ENCODE results near the gene HSPBP1. TPM values are rescaled to one million over a fixed set of nuclear protein-coding genes. Genes with fewer than 3 reads are reported as not detected.
A peak's percentile ranks its signal among the peaks of the same experiment; 100 is the strongest.

The HSPBP1 gene
- total RNA-seq, 2 donors from 2014 or later, result 19.1 to 23.1 TPM

DNA sequence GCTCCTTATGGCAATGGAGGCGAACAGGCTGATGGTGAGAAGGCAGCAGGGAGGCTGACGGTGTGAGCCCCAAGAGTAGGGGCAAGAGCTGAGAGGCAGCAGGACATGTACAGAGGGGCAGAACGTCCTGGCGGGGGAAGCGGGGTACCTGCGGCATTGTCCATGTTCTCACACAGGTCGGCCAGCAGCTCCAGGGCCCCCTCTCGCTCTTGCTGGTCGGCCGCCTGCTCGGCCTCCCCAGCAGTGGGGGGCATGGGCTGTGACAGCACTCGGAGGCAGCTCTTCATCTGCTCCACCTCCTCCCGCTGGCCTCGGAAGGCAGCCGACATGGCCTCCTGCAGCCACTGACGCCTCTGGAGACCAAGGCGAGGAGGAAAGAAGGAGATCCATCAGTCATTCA, 2.4 kb downstream of the HSPBP1 start:
- DNase-seq (no peak), ATAC-seq (no peak)
- peak overlapping the region; percentile 77 for H3K27ac Mint-ChIP-seq
- H3K9me3 ChIP-seq (ENCODE audit: control insufficient read depth, low read length, poor library complexity, severe bottlenecking), result no peaks in the 10 kb centered on the region
- H3K4me3 Mint-ChIP-seq, result peak overlapping the region; percentile 80
- H3K4me1 Mint-ChIP-seq, result peaks cover 24% of the 10 kb centered on the region
- no peaks in the 10 kb centered on the region for H3K27me3 Mint-ChIP-seq
- peaks cover 3% of the 10 kb centered on the region for H3K36me3 Mint-ChIP-seq (ENCODE audit: low read depth)

DNA sequence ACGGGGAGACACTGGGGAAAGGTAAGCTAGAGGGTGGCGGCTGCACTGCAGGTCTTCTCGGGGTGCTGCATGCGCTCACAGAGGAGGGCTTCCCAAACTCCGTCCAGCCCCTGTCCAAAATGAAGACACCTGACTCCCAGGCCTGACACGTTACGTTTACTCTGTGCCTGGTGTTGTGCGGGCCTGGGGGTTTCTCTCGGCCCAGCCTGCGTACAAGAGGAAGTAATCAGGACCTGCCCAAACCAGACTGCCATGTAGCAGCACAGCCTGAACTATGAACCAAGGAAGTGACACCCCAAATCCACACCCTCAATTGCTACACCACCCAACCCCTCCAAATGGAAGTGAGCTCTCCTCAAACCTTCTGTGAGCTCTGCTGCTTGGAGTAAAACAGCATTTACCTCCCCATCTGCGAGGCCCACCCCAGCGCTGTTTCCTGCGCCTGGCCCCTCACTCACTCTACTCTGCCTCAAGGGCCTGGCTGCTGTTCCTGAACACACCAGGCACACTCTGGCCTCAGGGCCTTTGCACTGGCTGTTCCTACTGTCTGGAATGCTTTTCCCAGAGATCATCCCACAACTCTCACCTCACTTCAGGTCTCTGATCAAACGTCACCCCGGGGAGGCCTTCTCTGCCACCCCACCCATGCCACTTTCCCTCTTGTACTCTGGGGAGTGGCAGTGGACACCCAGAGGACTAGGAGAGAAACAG, 3.0 kb downstream of the HSPBP1 start:
- H3K36me3 Mint-ChIP-seq (ENCODE audit: low read depth), result peaks cover 8% of the 10 kb centered on the region
- no peak for DNase-seq
- H3K9me3 ChIP-seq (ENCODE audit: control insufficient read depth, low read length, poor library complexity, severe bottlenecking), result no peaks in the 10 kb centered on the region

DNA sequence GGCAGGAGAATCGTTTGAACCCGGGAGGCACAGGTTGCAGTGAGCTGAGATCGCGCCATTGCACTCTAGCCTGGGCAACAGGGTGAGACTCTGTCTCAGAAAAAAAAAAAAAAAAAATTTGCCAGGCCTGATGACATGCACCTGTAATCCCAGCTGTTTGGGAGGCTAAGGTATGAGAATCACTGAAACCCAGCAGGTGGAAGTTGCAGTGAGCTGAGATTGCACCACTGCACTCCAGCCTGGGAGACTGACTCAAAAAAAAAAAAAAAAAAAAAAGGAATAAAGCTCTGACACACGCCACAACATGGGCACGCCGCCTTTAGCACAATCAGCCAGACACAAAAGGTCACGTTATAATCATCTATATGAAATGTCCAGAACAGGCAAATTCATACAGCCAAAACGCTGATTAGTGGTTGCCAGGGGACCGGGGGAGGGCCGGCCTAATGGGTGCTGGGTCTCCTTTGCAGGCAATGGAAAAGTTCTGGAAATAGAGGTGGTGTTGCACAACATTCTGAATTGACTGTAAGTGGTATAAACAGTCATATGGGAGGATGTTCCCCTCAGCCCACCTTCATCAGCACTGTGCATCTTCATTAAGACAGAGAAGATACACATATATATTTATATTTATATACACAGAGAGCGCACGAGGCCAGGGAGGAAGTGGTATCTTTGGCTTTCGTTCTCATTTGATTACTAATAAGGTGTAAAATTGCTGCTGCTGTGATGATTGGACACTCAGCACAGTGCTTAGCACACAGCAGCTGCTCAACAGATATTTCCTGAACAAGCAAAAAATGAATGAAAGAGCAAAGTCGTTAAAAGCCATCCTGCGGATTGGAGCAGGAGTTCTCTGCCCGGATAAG, 3.8 kb downstream of the HSPBP1 start:
- Mint-ChIP-seq H3K27me3 (no peaks in the 10 kb centered on the region), H3K36me3 (ENCODE audit: low read depth) (peaks cover 8% of the 10 kb centered on the region), H3K4me3 (no peak overlapping the region), H3K4me1 (peaks cover 26% of the 10 kb centered on the region), H3K27ac (peak overlapping the region; percentile 77)
- no peaks in the 10 kb centered on the region for H3K9me3 ChIP-seq (ENCODE audit: control insufficient read depth, low read length, poor library complexity, severe bottlenecking)
- DNase-seq (no peak), ATAC-seq (no peak)

More for the DNA sequence above, 3.0 kb downstream of the HSPBP1 start:
- H3K4me3 Mint-ChIP-seq, result peak overlapping the region; percentile 80
- peak overlapping the region; percentile 77 for H3K27ac Mint-ChIP-seq
- no peak for ATAC-seq
- no peaks in the 10 kb centered on the region for H3K27me3 Mint-ChIP-seq
- peaks cover 29% of the 10 kb centered on the region for H3K4me1 Mint-ChIP-seq

GRCh38 chr19:55273978-55274707, 5.8 kb downstream of the HSPBP1 start:
- H3K27ac Mint-ChIP-seq, result no peak overlapping the region

GRCh38 chr19:55272142-55272541, 7.8 kb downstream of the HSPBP1 start:
- ATAC-seq (no peak), DNase-seq (no peak)
- no peak overlapping the region for H3K4me3 Mint-ChIP-seq
- H3K9me3 ChIP-seq (ENCODE audit: control insufficient read depth, low read length, poor library complexity, severe bottlenecking), result no peaks in the 10 kb centered on the region
- peak overlapping the region; percentile 49 for H3K27ac Mint-ChIP-seq
- H3K4me1 Mint-ChIP-seq, result peaks cover 11% of the 10 kb centered on the region
- peaks cover 9% of the 10 kb centered on the region for H3K36me3 Mint-ChIP-seq (ENCODE audit: low read depth)
- H3K27me3 Mint-ChIP-seq, result no peaks in the 10 kb centered on the region

More at GRCh38 chr19:55273978-55274707, 5.8 kb downstream of the HSPBP1 start:
- Mint-ChIP-seq H3K36me3 (ENCODE audit: low read depth) (peaks cover 9% of the 10 kb centered on the region), H3K27me3 (no peaks in the 10 kb centered on the region), H3K4me3 (peak overlapping the region; percentile 12), H3K4me1 (peaks cover 15% of the 10 kb centered on the region)
- no peak for ATAC-seq
- DNase-seq, result no peak
- H3K9me3 ChIP-seq (ENCODE audit: control insufficient read depth, low read length, poor library complexity, severe bottlenecking), result no peaks in the 10 kb centered on the region

GRCh38 chr19:55270172-55270942, 9.6 kb downstream of the HSPBP1 start:
- H3K27ac Mint-ChIP-seq, result no peak overlapping the region
- DNase-seq (no peak), ATAC-seq (no peak)
- no peaks in the 10 kb centered on the region for H3K27me3 Mint-ChIP-seq
- peaks cover 13% of the 10 kb centered on the region for H3K36me3 Mint-ChIP-seq (ENCODE audit: low read depth)
- no peaks in the 10 kb centered on the region for H3K9me3 ChIP-seq (ENCODE audit: control insufficient read depth, low read length, poor library complexity, severe bottlenecking)
- no peak overlapping the region for H3K4me3 Mint-ChIP-seq
- peaks cover 9% of the 10 kb centered on the region for H3K4me1 Mint-ChIP-seq

DNA sequence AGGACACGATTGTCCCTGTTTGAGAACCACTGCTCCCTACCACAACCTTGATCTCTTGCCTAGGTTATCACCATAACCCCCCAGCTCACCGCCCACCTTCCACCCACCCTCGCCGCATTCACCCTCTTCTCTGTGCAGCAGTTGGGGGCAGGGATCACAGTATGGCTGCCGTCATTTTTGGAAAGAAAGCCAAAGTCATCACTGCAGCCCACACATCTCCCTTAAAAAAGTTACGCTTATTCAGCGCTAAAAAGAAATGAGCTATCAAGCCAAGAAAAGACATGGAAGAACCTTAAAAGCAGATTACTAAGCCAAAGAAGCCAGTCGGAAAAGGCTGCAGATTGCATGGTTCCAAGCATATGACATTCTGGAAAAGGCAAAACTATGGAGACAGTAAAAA, 10.6 kb downstream of the HSPBP1 start:
- Mint-ChIP-seq H3K27ac (no peak overlapping the region), H3K36me3 (ENCODE audit: low read depth) (peaks cover 13% of the 10 kb centered on the region), H3K4me3 (no peak overlapping the region), H3K27me3 (no peaks in the 10 kb centered on the region), H3K4me1 (peaks cover 9% of the 10 kb centered on the region)
- H3K9me3 ChIP-seq (ENCODE audit: control insufficient read depth, low read length, poor library complexity, severe bottlenecking), result no peaks in the 10 kb centered on the region
- DNase-seq (no peak), ATAC-seq (no peak)

DNA sequence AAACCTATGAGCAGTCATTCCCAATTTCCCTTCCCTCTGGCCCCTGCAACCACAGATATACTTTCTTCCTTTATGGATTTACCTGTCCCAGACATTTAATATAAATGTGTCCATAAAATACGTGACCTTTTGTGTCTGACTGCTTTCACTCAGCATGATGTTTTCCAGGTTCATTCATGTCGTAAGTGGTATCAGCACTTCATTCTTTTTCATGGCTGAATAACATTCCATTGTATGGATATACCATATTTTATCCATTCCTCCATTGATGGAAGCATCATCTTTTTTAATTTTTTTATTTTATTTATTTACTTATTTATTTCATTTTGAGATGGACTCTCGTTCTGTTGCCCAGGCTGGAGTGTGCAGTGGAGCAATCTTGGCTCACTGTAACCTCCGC, 13.1 kb downstream of the HSPBP1 start:
- Mint-ChIP-seq H3K4me1 (peaks cover 4% of the 10 kb centered on the region), H3K27ac (no peak overlapping the region), H3K27me3 (no peaks in the 10 kb centered on the region), H3K4me3 (no peak overlapping the region), H3K36me3 (ENCODE audit: low read depth) (peaks cover 8% of the 10 kb centered on the region)
- no peak for ATAC-seq
- H3K9me3 ChIP-seq (ENCODE audit: control insufficient read depth, low read length, poor library complexity, severe bottlenecking), result no peaks in the 10 kb centered on the region
- no peak for DNase-seq

- DNase-seq, result no peak
- Mint-ChIP-seq H3K27me3 (no peaks in the 10 kb centered on the region), H3K4me1 (peaks cover 4% of the 10 kb centered on the region), H3K27ac (no peak overlapping the region), H3K36me3 (ENCODE audit: low read depth) (peaks cover 8% of the 10 kb centered on the region), H3K4me3 (no peak overlapping the region)
- no peak for ATAC-seq
- no peaks in the 10 kb centered on the region for H3K9me3 ChIP-seq (ENCODE audit: control insufficient read depth, low read length, poor library complexity, severe bottlenecking)
Measured at GRCh38 chr19:55266404-55266803, 13.5 kb downstream of the HSPBP1 start.

GRCh38 chr19:55265723-55266386, 14.1 kb downstream of the HSPBP1 start:
- Mint-ChIP-seq H3K27ac (no peak overlapping the region), H3K4me3 (no peak overlapping the region), H3K27me3 (no peaks in the 10 kb centered on the region), H3K4me1 (peaks cover 3% of the 10 kb centered on the region), H3K36me3 (ENCODE audit: low read depth) (peaks cover 8% of the 10 kb centered on the region)
- DNase-seq (no peak), ATAC-seq (no peak)
- no peaks in the 10 kb centered on the region for H3K9me3 ChIP-seq (ENCODE audit: control insufficient read depth, low read length, poor library complexity, severe bottlenecking)

- Mint-ChIP-seq H3K4me3 (no peak overlapping the region), H3K4me1 (no peaks in the 10 kb centered on the region), H3K36me3 (ENCODE audit: low read depth) (peaks cover 4% of the 10 kb centered on the region), H3K27ac (no peak overlapping the region), H3K27me3 (no peaks in the 10 kb centered on the region)
- H3K9me3 ChIP-seq (ENCODE audit: control insufficient read depth, low read length, poor library complexity, severe bottlenecking), result no peaks in the 10 kb centered on the region
- DNase-seq, result no peak
- ATAC-seq, result no peak
Measured at GRCh38 chr19:55265173-55265572, 14.7 kb downstream of the HSPBP1 start.

DNA sequence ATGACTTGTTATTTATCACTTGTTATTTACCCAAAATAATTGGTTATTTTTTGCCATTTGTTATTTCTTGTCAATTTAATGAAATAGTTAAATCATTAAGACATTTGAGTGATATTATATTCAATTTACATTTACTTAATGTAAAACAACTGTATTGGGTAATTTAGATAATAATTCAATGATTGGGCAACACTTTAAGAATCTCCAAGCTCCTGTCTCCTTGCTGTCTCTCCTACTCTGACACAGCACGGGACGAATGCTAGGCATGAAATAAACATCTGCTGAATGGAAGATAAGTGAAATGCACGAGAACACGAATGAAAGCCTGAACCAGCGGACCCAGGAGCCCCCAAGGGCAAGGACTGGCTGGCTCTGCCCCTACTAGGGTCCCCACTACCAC, 15.4 kb downstream of the HSPBP1 start:
- Mint-ChIP-seq H3K4me3 (no peak overlapping the region), H3K27me3 (no peaks in the 10 kb centered on the region), H3K4me1 (no peaks in the 10 kb centered on the region), H3K36me3 (ENCODE audit: low read depth) (peaks cover 4% of the 10 kb centered on the region), H3K27ac (no peak overlapping the region)
- no peaks in the 10 kb centered on the region for H3K9me3 ChIP-seq (ENCODE audit: control insufficient read depth, low read length, poor library complexity, severe bottlenecking)
- ATAC-seq (no peak), DNase-seq (no peak)
